Measurements from ENCODE around the gene SLC25A21. TPM values are rescaled to one million over a fixed set of nuclear protein-coding genes. Genes with fewer than 3 reads are reported as not detected.

SLC25A21 gene
- total and polyA plus RNA-seq, 7 donors, result 0.07 to 0.37 (median 0.18) TPM; not detected in 1

GRCh38 chr14:37057776-37058175 lies 114.6 kb downstream of the SLC25A21 start:
- no peaks in the 10 kb centered on the region for H3K9me3 ChIP-seq
- no peaks in the 10 kb centered on the region for H3K4me1 ChIP-seq
- H3K27ac ChIP-seq, result no peak overlapping the region
- 36 to 38% (median 37%) methylated on average over 3 of the region's 3 CpGs for WGBS, 3 donors
- DNase-seq, result no peak
- H3K27me3 ChIP-seq (ENCODE audit: insufficient read depth in 3 of 3, low read length in 2 of 3), result no peaks in the 10 kb centered on the region
- H3K36me3 ChIP-seq (ENCODE audit: insufficient read depth in 1 of 2, low read depth in 1 of 2), result no peaks in the 10 kb centered on the region
- no peak for TF ChIP-seq CTCF (IDR thresholded peaks at IDR 0.05)
- intact Hi-C loops (cut with DNase I), result no loop called here
- ATAC-seq, result no peak
- no peak overlapping the region for H3K4me3 ChIP-seq

- no peak overlapping the region for H3K4me3 ChIP-seq
- H3K4me1 ChIP-seq, result no peaks in the 10 kb centered on the region
- no peak for DNase-seq
- no peaks in the 10 kb centered on the region for H3K9me3 ChIP-seq
- no peak overlapping the region for H3K27ac ChIP-seq
- no peak for TF ChIP-seq CTCF (IDR thresholded peaks at IDR 0.05)
- H3K36me3 ChIP-seq (ENCODE audit: insufficient read depth in 1 of 2, low read depth in 1 of 2), result no peaks in the 10 kb centered on the region
- ATAC-seq, result no peak
- 35 to 57% (median 43%) methylated on average over 2 to 3 of the region's 3 CpGs for WGBS, 3 donors
- no peaks in the 10 kb centered on the region for H3K27me3 ChIP-seq (ENCODE audit: insufficient read depth in 3 of 3, low read length in 2 of 3)
- intact Hi-C loops (cut with DNase I), result no loop called here
These were observed 115.9 kb downstream of the SLC25A21 start for GRCh38 chr14:37056473-37056872.

- no peaks in the 10 kb centered on the region for H3K9me3 ChIP-seq
- H3K27ac ChIP-seq, result no peak overlapping the region
- TF ChIP-seq CTCF (IDR thresholded peaks at IDR 0.05), result no peak
- H3K4me1 ChIP-seq, result no peaks in the 10 kb centered on the region
- ATAC-seq (no peak), DNase-seq (no peak)
- H3K4me3 ChIP-seq, result no peak overlapping the region
- no peaks in the 10 kb centered on the region for H3K36me3 ChIP-seq (ENCODE audit: insufficient read depth in 1 of 2, low read depth in 1 of 2)
- H3K27me3 ChIP-seq (ENCODE audit: insufficient read depth in 3 of 3, low read length in 2 of 3), result no peaks in the 10 kb centered on the region
- WGBS, 3 donors, result 89 to 95% (median 94%) methylated on average over 2 of the region's 2 CpGs
- intact Hi-C loops (cut with DNase I), result no loop called here
These were observed 117.5 kb downstream of the SLC25A21 start for GRCh38 chr14:37054869-37055268.

- ATAC-seq, result no peak
- Histone ChIP-seq H3K4me1 (no peaks in the 10 kb centered on the region), H3K27me3 (ENCODE audit: insufficient read depth in 3 of 3, low read length in 2 of 3) (no peaks in the 10 kb centered on the region), H3K9me3 (no peaks in the 10 kb centered on the region), H3K27ac (no peak overlapping the region), H3K36me3 (ENCODE audit: insufficient read depth in 1 of 2, low read depth in 1 of 2) (no peaks in the 10 kb centered on the region), H3K4me3 (no peak overlapping the region)
- intact Hi-C loops (cut with DNase I), result no loop called here
- TF ChIP-seq CTCF (IDR thresholded peaks at IDR 0.05), result no peak
- DNase-seq, result no peak
These were observed 118.3 kb downstream of the SLC25A21 start for GRCh38 chr14:37054144-37054543.

- DNase-seq (no peak), ATAC-seq (no peak)
- intact Hi-C loops (cut with DNase I), result no loop called here
- H3K27ac ChIP-seq, result no peak overlapping the region
- WGBS, 3 donors, result 88 to 94% (median 93%) methylated on average over 5 of the region's 5 CpGs
- H3K4me3 ChIP-seq, result no peak overlapping the region
- no peaks in the 10 kb centered on the region for H3K9me3 ChIP-seq
- H3K4me1 ChIP-seq, result no peaks in the 10 kb centered on the region
- no peaks in the 10 kb centered on the region for H3K36me3 ChIP-seq (ENCODE audit: insufficient read depth in 1 of 2, low read depth in 1 of 2)
- H3K27me3 ChIP-seq (ENCODE audit: insufficient read depth in 3 of 3, low read length in 2 of 3), result no peaks in the 10 kb centered on the region
- no peak for TF ChIP-seq CTCF (IDR thresholded peaks at IDR 0.05)
These were observed 120.7 kb downstream of the SLC25A21 start for GRCh38 chr14:37051680-37052079.

Data from psoas muscle (tissue), 8 donors.